ENCODE data around the gene FICD.
"Not testable (repeated sequence)": the region's sequence is repeated elsewhere in the genome, so short reads cannot be mapped to it uniquely, and the experiment has no call there.

The FICD gene

GRCh38 chr12:108514973-108515814 lies at the start of gene FICD:
FICD (plus strand) TSS chr12:108515277; CDS start chr12:108516973, 1,696 bp downstream.
- DNase-seq (ENCODE audit: low spot score), result peak; percentile 100

GRCh38 chr12:108465417-108465816 lies 49.7 kb upstream of the FICD start:
- no peak for DNase-seq (ENCODE audit: low spot score)

GRCh38 chr12:108468196-108468968 lies 46.7 kb upstream of the FICD start:
- DNase-seq (ENCODE audit: low spot score), result no peak

GRCh38 chr12:108473400-108474055 lies 41.5 kb upstream of the FICD start:
- no peak for DNase-seq (ENCODE audit: low spot score)

GRCh38 chr12:108475396-108475795 lies 39.7 kb upstream of the FICD start:
- no peak for DNase-seq (ENCODE audit: low spot score)

- no peak for DNase-seq (ENCODE audit: low spot score)
Observed at GRCh38 chr12:108477055-108477880, 37.8 kb upstream of the FICD start.

GRCh38 chr12:108477881-108478259 lies 37.2 kb upstream of the FICD start:
- no peak for DNase-seq (ENCODE audit: low spot score)

GRCh38 chr12:108478611-108479206 lies 36.4 kb upstream of the FICD start:
- no peak for DNase-seq (ENCODE audit: low spot score)

GRCh38 chr12:108479364-108480070 lies 35.6 kb upstream of the FICD start:
- no peak for DNase-seq (ENCODE audit: low spot score)

- no peak for DNase-seq (ENCODE audit: low spot score)
Observed at GRCh38 chr12:108482717-108483212, 32.3 kb upstream of the FICD start.

GRCh38 chr12:108483213-108484059 lies 31.6 kb upstream of the FICD start:
- no peak for DNase-seq (ENCODE audit: low spot score)

- DNase-seq (ENCODE audit: low spot score), result no peak
Observed at GRCh38 chr12:108484431-108484830, 30.6 kb upstream of the FICD start.

GRCh38 chr12:108484845-108485244 lies 30.2 kb upstream of the FICD start:
- DNase-seq (ENCODE audit: low spot score), result no peak

- DNase-seq (ENCODE audit: low spot score), result not testable (repeated sequence)
Observed at GRCh38 chr12:108485371-108485770, 29.7 kb upstream of the FICD start.

GRCh38 chr12:108487029-108487428 lies 28.0 kb upstream of the FICD start:
- DNase-seq (ENCODE audit: low spot score), result not testable (repeated sequence)

GRCh38 chr12:108491256-108491655 lies 23.8 kb upstream of the FICD start:
- DNase-seq (ENCODE audit: low spot score), result no peak

- DNase-seq (ENCODE audit: low spot score), result no peak
Observed at GRCh38 chr12:108495054-108495453, 20.0 kb upstream of the FICD start.

- DNase-seq (ENCODE audit: low spot score), result no peak
Observed at GRCh38 chr12:108495823-108496579, 19.1 kb upstream of the FICD start.

GRCh38 chr12:108498136-108498535 lies 16.9 kb upstream of the FICD start:
- DNase-seq (ENCODE audit: low spot score), result no peak
